HepG2 (cell line): Measurements from ENCODE around the gene ATF3. TPM values are rescaled to one million over a fixed set of nuclear protein-coding genes. Genes with fewer than 3 reads are reported as not detected.

ENCODE experiments used
- ATAC-seq: fragments of 200-7000 bp; cut with Tn5 transposase; 3 replicates; pipeline ENCODE4 v1.9.1; 2020; ENCODE audit warnings: mild to moderate bottlenecking, moderate library complexity
- BruUV-seq: library from RNA; stranded (reverse); fragments of 400-500 nt; replicated peaks from 2 replicates; lab custom pipeline; 2021; lab: Mats Ljungman, UMichigan
- CTCF ChIA-PET: fragments of 300-600 bp; formaldehyde crosslinking; extraction: SDS; loops from one replicate; lab custom pipeline; 2021; ENCODE audit warnings: low total read pairs, inconsistent platforms, low intra/inter-chr PET ratio; lab: Yijun Ruan, JAX
- POLR2A ChIA-PET: fragments of 350-600 bp; sonication (Branson Sonifier 250); formaldehyde crosslinking; loops from one replicate; lab custom pipeline; 2020; ENCODE audit warnings: antibody characterized with exemption, inconsistent platforms; lab: Yijun Ruan, JAX
- DNase-seq: peaks from one replicate; pipeline ENCODE4 v3.0.0-alpha.2; 2015; ENCODE audit warnings: low spot score
- FAIRE-seq: peaks from 3 replicates; lab custom pipeline; 2011; peaks lifted over from hg19 to GRCh38; lab: Jason Lieb, UNC
- H2AFZ ChIP-seq: one replicate; pipeline ENCODE4 v1.6.1; 2011; ENCODE audit warnings: low read length, inconsistent platforms
- H3K27ac ChIP-seq: fragments of 300-600 bp; 3 replicates; pipeline ENCODE4 v1.8.0; 2011; ENCODE audit warnings: mixed run types, mild to moderate bottlenecking, mixed read lengths, low read length, inconsistent platforms; ENCODE audit not compliant: insufficient read depth; ENCODE audit errors: extremely low read length
- H3K27me3 ChIP-seq, 2 experiments: fragments of 200-600 bp in 1 of 2; 2 replicates in 1 of 2; 3 replicates in 1 of 2; pipeline versions ENCODE4 v1.6.0 to v1.8.0; 2011; ENCODE audit warnings: low read length in 2 of 2, mild to moderate bottlenecking in 2 of 2, moderate library complexity in 2 of 2, inconsistent platforms in 1 of 2; ENCODE audit not compliant: insufficient read depth in 2 of 2, control insufficient read depth in 1 of 2
- H3K36me3 ChIP-seq, 2 experiments: fragments of 200-600 bp in 1 of 2; replicated peaks in 1 of 2; 2 replicates in 1 of 2; 3 replicates in 1 of 2; pipeline versions ENCODE4 v1.5.1 to v1.8.0; 2011; ENCODE audit warnings: low read length in 2 of 2, inconsistent platforms in 1 of 2; ENCODE audit not compliant: insufficient read depth in 2 of 2, control insufficient read depth in 1 of 2
- H3K4me1 ChIP-seq: 2 replicates; pipeline ENCODE4 v1.5.1; 2012; ENCODE audit warnings: low read length, inconsistent platforms; ENCODE audit not compliant: insufficient read depth
- H3K4me2 ChIP-seq: 2 replicates; pipeline ENCODE4 v1.6.0; 2011; ENCODE audit warnings: low read depth, low read length, inconsistent platforms
- H3K4me3 ChIP-seq, 3 experiments: fragments of 200-600 bp in 1 of 3; sonication (generic), shearing (Covaris generic) in 1 of 3; replicated peaks in 1 of 3; 2 replicates each; pipeline ENCODE4 v1.5.1; 2011 to 2016; ENCODE audit warnings: low read length in 3 of 3, inconsistent platforms in 2 of 3, low read depth in 2 of 3, mild to moderate bottlenecking in 2 of 3, control low read depth in 1 of 3, mixed read lengths in 1 of 3; ENCODE audit not compliant: insufficient read depth in 1 of 3
- H3K79me2 ChIP-seq: one replicate; pipeline ENCODE4 v1.6.1; 2011; ENCODE audit warnings: low read length, inconsistent platforms; ENCODE audit not compliant: insufficient read depth
- H3K9ac ChIP-seq: 2 replicates; pipeline ENCODE4 v1.6.0; 2011; ENCODE audit warnings: mild to moderate bottlenecking, low read depth, low read length, inconsistent platforms; ENCODE audit not compliant: insufficient read depth
- H3K9me3 ChIP-seq: 2 replicates; pipeline ENCODE4 v1.5.1; 2012; ENCODE audit warnings: mild to moderate bottlenecking, low read length
- H4K20me1 ChIP-seq: 2 replicates; pipeline ENCODE4 v1.6.0; 2011; ENCODE audit warnings: inconsistent platforms, mild to moderate bottlenecking, low read length, moderate library complexity; ENCODE audit not compliant: insufficient read depth
- KLF9 ChIP-seq: IDR thresholded peaks from 2 replicates; pipeline ENCODE4 v1.6.1; 2016; ENCODE audit warnings: low read depth
- KMT2B ChIP-seq: IDR thresholded peaks from 2 replicates; pipeline ENCODE4 v1.6.1; 2016; ENCODE audit warnings: missing genetic modification reagents, missing compliant biosample characterization
- MLLT10 ChIP-seq: sonication (generic); formaldehyde crosslinking; IDR thresholded peaks from 2 replicates; pipeline ENCODE4 v1.4.0; 2020; ENCODE audit warnings: missing genetic modification reagents
- MTF2 ChIP-seq: sonication (generic); formaldehyde crosslinking; IDR thresholded peaks from 2 replicates; pipeline ENCODE4 v1.5.0; 2020; ENCODE audit warnings: missing genetic modification reagents, borderline replicate concordance
- NCOA1 ChIP-seq: sonication (generic); formaldehyde crosslinking; IDR thresholded peaks from 2 replicates; pipeline ENCODE4 v1.9.0; 2021; ENCODE audit warnings: missing genetic modification reagents
- RBM22 ChIP-seq: fragments of 200-400 bp; formaldehyde crosslinking; optimal IDR thresholded peaks from 2 replicates; pipeline ENCODE3; 2017; ENCODE audit warnings: mild to moderate bottlenecking, low read length, moderate library complexity
- RORA ChIP-seq: sonication (generic); formaldehyde crosslinking; IDR thresholded peaks from 2 replicates; pipeline ENCODE4 v1.5.0; 2020; ENCODE audit warnings: mild to moderate bottlenecking, missing genetic modification reagents, moderate library complexity
- THRA ChIP-seq: sonication (generic); formaldehyde crosslinking; IDR thresholded peaks from 2 replicates; pipeline ENCODE4 v1.4.0; 2020; ENCODE audit warnings: missing genetic modification reagents, borderline replicate concordance
- TIGD3 ChIP-seq: sonication (generic); formaldehyde crosslinking; IDR thresholded peaks from 2 replicates; pipeline ENCODE4 v1.5.1; 2020; ENCODE audit warnings: mild to moderate bottlenecking, missing genetic modification reagents, borderline replicate concordance
- U2AF2 ChIP-seq: fragments of 200-400 bp; formaldehyde crosslinking; IDR thresholded peaks from 2 replicates; pipeline ENCODE4 v1.6.1; 2017; ENCODE audit warnings: low read depth, mild to moderate bottlenecking, low read length
- ZNF138 ChIP-seq: sonication (generic); formaldehyde crosslinking; IDR thresholded peaks from 2 replicates; pipeline ENCODE4 v1.5.0; 2020; ENCODE audit warnings: mild to moderate bottlenecking, low read depth, missing genetic modification reagents
- ZNF3 ChIP-seq: IDR thresholded peaks from 2 replicates; pipeline ENCODE4 v1.7.0; 2017; ENCODE audit warnings: inconsistent platforms
- ZNF362 ChIP-seq: sonication (generic); formaldehyde crosslinking; IDR thresholded peaks from 2 replicates; pipeline ENCODE4 v1.4.0; 2020; ENCODE audit warnings: missing genetic modification reagents, mild to moderate bottlenecking, borderline replicate concordance
- ZNF431 ChIP-seq: sonication (generic); formaldehyde crosslinking; IDR thresholded peaks from 2 replicates; pipeline ENCODE4 v1.9.0; 2022; ENCODE audit warnings: missing genetic modification reagents, low read depth, mild to moderate bottlenecking, borderline replicate concordance
- ZNF577 ChIP-seq: sonication (generic); formaldehyde crosslinking; IDR thresholded peaks from 2 replicates; pipeline ENCODE4 v1.4.0; 2020; ENCODE audit warnings: mild to moderate bottlenecking, low read depth, missing genetic modification reagents, borderline replicate concordance
- ZNF687 ChIP-seq: sonication (generic); formaldehyde crosslinking; IDR thresholded peaks from 2 replicates; pipeline ENCODE4 v1.5.1; 2020; ENCODE audit warnings: mild to moderate bottlenecking, missing genetic modification reagents, moderate library complexity
- ZNF746 ChIP-seq: sonication (generic); formaldehyde crosslinking; IDR thresholded peaks from 2 replicates; pipeline ENCODE4 v1.8.0; 2022; ENCODE audit warnings: mild to moderate bottlenecking, missing genetic modification reagents
- WGBS: methylation state at CpG from one replicate; pipeline ENCODE4 v1.1.6; 2017; ENCODE audit warnings: low lambda C conversion rate; 5-methylcytosine and 5-hydroxymethylcytosine counted together
- in situ Hi-C: cut with HindIII; loops from 2 replicates; pipeline ENCODE4 v1.10.0; 2017; ENCODE audit warnings: low pct_unique_long_range_greater_than_20kb; ENCODE audit not compliant: extremely low pct_ligation_motif_present
- intact Hi-C: fragments of 100-400 bp; cut with micrococcal nuclease; formaldehyde crosslinking; loops from one replicate; pipeline ENCODE4 v1.10.0; 2022; ENCODE audit not compliant: unreplicated experiment
- polyA plus RNA-seq, 8 experiments: library from polyadenylated mRNA; depleted of rRNA in 3 of 8; stranded (reverse) in 7 of 8; unstranded in 1 of 8; fragments of >200 nt; fragmentation: Illumina TruSeq in 4 of 8; extraction: Trizol in 4 of 8; gene quantifications; 2 replicates each; pipeline versions ENCODE4 v1.2.1 to v1.2.3, GENCODE V29; 2011 to 2016; ENCODE audit warnings: low read depth in 4 of 8, missing spikeins in 1 of 8, mixed read lengths in 1 of 8; ENCODE audit not compliant: insufficient read depth in 1 of 8
- total RNA-seq, 5 experiments: library from RNA; depleted of rRNA; stranded (reverse); fragments of >200 nt; fragmentation: Illumina TruSeq; extraction: Trizol; gene quantifications; 2 replicates each; pipeline ENCODE4 v1.2.3, GENCODE V29; 2016; ENCODE audit warnings: low read depth in 1 of 5

ATF3 gene
- total and polyA plus RNA-seq, 2 of the 13 experiments (the other 11 are each of a cell fraction or from before 2014, with no cell fraction given), result 5.0 to 13.0 TPM

- no peak overlapping the region for H3K4me2 ChIP-seq
- H2AFZ ChIP-seq, result no peak overlapping the region
- no TSS peak for BruUV-seq
- intact Hi-C loops, result no loop called here
- in situ Hi-C loops, result loop anchor here (10.0 kb wide), 1 partner anchor 145 kb away; no protein-coding TSS in a partner anchor
- no peaks in the 10 kb centered on the region for H3K27me3 ChIP-seq
- no peak for ATAC-seq
- no peaks in the 10 kb centered on the region for H4K20me1 ChIP-seq
- no peak for FAIRE-seq
- no peaks in the 10 kb centered on the region for H3K79me2 ChIP-seq
- no peak overlapping the region for H3K4me3 ChIP-seq
- CTCF ChIA-PET, result no interaction called here
- 94% methylated on average over 1 of the region's 1 CpG for WGBS
- DNase-seq, result no peak
- no peaks in the 10 kb centered on the region for H3K4me1 ChIP-seq
- POLR2A ChIA-PET, result no interaction called here
- no peak overlapping the region for H3K27ac ChIP-seq
- peaks cover 16 to 54% of the 10 kb centered on the region in 2 experiments; a peak in 4 of 5 replicates for H3K36me3 ChIP-seq
- H3K9ac ChIP-seq, result no peak overlapping the region
- H3K9me3 ChIP-seq, result no peaks in the 10 kb centered on the region
- no peak for TF ChIP-seq ZNF687 (CRISPR knock-in tag)
- no peak for TF ChIP-seq KLF9 (CRISPR knock-in tag)
- TF ChIP-seq RBM22, result no peak
- TF ChIP-seq ZNF431 (CRISPR knock-in tag), result no peak
- TF ChIP-seq U2AF2, result no peak
- no peak for TF ChIP-seq THRA (CRISPR knock-in tag)
- TF ChIP-seq ZNF577, result no peak
- TF ChIP-seq ZNF138 (CRISPR knock-in tag), result no peak
- no peak for TF ChIP-seq ZNF362 (CRISPR knock-in tag)
- no peak for TF ChIP-seq RORA (CRISPR knock-in tag)
- TF ChIP-seq ZNF746 (CRISPR knock-in tag), result no peak
- TF ChIP-seq MLLT10 (CRISPR knock-in tag), result no peak
- no peak for TF ChIP-seq TIGD3 (CRISPR knock-in tag)
- TF ChIP-seq MTF2 (CRISPR knock-in tag), result no peak
- no peak for TF ChIP-seq NCOA1 (CRISPR knock-in tag)
- no peak for TF ChIP-seq ZNF3
- no peak for TF ChIP-seq KMT2B (CRISPR knock-in tag)
Measured at GRCh38 chr1:212620293-212620692, 11.7 kb downstream of the ATF3 start.
